ENCODE measurements around the gene DCHS1.

The DCHS1 gene

DNA sequence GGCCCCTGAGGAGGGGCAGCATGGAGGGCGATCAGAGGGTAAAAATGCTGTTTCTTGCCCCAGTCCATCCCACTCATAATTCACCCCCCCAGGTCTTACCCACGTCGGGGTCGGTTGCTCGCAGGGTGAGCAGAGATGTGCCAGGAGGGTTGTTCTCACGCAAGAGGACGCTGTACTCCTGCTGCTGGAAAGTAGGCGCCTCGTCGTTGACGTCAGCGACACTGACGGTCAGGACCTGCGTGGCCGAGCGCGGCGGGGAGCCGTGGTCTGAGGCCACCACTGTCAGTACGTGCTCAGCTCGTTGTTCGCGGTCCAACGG is 26.1 kb downstream of the DCHS1 start:
- DNase-seq (ENCODE audit: low read depth) = no peak
- TF ChIP-seq, protein P1, sequence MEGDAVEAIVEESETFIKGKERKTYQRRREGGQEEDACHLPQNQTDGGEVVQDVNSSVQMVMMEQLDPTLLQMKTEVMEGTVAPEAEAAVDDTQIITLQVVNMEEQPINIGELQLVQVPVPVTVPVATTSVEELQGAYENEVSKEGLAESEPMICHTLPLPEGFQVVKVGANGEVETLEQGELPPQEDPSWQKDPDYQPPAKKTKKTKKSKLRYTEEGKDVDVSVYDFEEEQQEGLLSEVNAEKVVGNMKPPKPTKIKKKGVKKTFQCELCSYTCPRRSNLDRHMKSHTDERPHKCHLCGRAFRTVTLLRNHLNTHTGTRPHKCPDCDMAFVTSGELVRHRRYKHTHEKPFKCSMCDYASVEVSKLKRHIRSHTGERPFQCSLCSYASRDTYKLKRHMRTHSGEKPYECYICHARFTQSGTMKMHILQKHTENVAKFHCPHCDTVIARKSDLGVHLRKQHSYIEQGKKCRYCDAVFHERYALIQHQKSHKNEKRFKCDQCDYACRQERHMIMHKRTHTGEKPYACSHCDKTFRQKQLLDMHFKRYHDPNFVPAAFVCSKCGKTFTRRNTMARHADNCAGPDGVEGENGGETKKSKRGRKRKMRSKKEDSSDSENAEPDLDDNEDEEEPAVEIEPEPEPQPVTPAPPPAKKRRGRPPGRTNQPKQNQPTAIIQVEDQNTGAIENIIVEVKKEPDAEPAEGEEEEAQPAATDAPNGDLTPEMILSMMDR (conservative IDR thresholded peaks at IDR 0.05; ENCODE audit: low read length) = no peak
- H3K4me3 ChIP-seq (ENCODE audit: low read length) = no peak overlapping the region

DNA sequence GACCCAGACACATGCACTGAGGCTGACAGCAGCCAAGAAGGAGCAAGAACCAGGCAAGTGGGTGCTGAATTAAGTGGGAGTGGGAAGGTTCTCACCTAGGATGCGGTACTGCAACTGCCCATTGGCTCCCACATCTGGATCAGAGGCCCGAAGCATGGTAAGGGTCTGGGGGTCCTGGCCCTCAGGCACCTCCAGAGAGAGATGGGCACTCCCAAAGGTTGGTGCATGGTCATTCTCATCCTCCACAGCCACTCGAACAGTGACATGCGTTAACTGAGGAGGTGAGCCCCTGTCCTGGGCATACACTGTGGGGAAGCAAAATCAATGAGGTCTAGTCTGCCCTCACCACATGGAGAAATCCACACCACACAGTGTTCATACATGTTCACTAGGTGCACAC is 27.1 kb downstream of the DCHS1 start:
- TF ChIP-seq, protein P1 (conservative IDR thresholded peaks at IDR 0.05; ENCODE audit: low read length) = no peak
- no peak for DNase-seq (ENCODE audit: low read depth)
- H3K4me3 ChIP-seq (ENCODE audit: low read length) = no peak overlapping the region

DNA sequence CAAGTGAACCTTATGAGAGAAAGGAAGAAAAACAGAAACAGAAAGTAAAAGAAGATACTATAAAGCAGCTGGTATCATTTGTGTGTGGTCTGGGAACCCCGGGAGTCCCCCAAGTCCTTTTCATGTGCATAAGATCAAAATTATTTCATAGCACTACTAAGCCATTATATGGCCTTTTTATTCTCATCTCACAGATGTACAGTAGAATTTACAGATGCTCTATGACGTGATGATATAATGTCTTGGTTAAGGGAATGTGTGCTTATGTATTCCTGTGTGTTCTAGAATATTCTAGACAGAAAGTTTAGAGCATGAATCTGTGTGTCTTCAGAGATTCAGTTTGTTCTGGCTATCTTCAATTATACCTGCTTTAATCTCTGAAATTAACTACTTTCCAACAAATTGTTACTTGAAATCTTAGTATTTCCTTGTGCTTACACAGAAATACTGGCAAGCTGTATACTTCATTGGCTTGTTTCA is 27.8 kb downstream of the DCHS1 start:
- DNase-seq (ENCODE audit: low read depth) = no peak
- H3K4me3 ChIP-seq (ENCODE audit: low read length) = no peak overlapping the region
- TF ChIP-seq, protein P1 (conservative IDR thresholded peaks at IDR 0.05; ENCODE audit: low read length) = no peak

DNA sequence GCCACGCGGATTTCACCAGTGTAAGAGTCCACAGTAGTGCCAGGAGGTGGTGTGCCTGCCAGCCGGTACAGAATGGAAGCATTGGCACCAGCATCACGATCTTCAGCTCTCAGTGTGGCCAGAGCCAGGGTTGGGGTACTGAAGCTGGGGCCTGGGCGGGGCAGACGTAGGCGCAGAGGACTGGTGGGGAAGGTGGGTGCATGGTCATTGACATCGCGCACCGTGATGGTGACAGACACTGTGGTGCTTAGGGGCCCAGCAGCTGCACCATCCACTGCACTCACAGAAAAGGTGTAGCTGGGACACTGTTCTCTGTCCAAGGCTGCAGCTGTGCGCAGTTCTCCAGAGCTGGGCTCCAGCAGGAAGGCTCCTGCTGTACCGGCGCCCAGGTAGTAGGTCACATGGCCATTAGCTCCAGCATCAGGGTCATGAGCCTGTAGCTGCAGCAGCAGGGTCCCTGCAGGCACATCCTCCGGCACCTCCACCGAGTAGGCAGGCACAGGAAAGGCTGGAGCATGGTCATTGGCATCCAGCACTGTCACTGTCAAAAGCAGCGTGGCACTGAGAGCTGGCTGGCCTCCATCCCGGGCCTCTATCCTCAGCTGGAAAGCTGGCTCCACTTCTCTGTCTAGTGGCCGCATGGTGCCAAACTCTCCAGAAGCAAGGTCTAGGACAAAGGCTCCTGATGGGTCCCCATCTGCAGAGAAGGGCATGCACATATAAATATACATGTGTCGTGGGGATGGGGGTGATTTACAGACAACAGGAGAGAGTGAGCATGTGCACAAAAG is 28.4 kb downstream of the DCHS1 start:
- DNase-seq (ENCODE audit: low read depth) = no peak
- TF ChIP-seq, protein P1 (conservative IDR thresholded peaks at IDR 0.05; ENCODE audit: low read length) = no peak
- no peak overlapping the region for H3K4me3 ChIP-seq (ENCODE audit: low read length)

DNA sequence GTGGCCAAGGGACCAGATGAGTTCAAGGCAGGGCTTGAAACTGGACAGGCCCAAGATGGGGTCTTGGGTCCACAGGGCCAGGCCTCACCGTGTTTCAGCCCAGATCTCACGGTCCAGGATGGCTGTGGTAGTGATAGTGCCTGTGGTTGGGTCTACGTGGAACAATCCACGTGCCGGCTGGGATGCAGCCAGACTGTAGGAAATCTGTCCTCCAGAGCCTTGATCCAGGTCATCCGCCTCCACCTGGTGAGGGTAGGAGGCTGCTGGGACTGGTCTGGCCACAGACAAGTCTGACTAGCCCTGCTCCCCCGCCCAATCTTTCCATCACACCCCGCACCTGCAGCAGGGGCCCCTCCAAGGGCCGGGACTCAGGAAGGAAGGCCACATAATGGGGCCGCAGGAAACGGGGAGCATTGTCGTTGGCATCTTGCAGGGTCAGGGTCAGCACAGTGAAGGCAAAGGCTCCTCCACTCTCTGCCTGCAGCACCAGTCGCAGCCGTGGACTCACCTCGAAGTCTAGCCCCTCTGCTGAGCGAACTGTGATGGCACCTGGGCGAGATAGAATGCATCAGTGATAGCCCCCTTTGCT is 29.7 kb downstream of the DCHS1 start:
- no peak for DNase-seq (ENCODE audit: low read depth)
- TF ChIP-seq, protein P1 (conservative IDR thresholded peaks at IDR 0.05; ENCODE audit: low read length) = no peak
- no peak overlapping the region for H3K4me3 ChIP-seq (ENCODE audit: low read length)

DNA sequence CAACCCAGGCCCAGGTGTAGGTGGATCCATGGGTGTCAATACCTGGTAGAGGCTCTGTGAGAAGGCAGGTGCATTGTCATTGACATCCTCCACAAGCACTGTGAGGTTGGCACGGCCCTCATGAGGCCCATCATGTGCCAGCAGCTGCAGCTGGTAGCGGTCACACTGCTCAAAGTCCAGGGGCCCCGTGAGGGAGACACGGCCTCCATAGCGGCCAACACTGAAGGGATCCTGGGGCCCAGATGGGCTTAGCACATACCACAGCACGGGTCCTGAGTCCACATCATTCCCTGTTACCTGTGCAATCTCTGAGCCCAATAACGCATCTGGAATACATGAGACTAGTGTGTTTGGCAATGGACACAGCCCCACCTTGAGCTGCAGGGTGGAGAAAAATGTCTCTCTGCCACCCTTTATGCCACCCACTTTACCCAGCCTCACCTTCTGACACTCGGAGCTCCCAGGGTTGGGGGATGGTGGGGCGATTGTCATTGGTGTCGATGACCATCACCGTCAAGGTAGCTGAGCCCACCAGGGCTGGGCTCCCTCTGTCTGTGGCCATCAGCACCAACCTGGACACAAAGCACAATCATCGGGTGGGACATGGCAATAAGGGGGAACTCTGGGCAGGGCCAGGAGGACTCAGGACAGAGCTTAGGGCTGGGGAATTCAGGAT is 30.3 kb downstream of the DCHS1 start:
- no peak for DNase-seq (ENCODE audit: low read depth)
- TF ChIP-seq, protein P1 (conservative IDR thresholded peaks at IDR 0.05; ENCODE audit: low read length) = no peak
- H3K4me3 ChIP-seq (ENCODE audit: low read length) = no peak overlapping the region
